ENCODE results near the gene NUDT14.

NUDT14 gene

DNA sequence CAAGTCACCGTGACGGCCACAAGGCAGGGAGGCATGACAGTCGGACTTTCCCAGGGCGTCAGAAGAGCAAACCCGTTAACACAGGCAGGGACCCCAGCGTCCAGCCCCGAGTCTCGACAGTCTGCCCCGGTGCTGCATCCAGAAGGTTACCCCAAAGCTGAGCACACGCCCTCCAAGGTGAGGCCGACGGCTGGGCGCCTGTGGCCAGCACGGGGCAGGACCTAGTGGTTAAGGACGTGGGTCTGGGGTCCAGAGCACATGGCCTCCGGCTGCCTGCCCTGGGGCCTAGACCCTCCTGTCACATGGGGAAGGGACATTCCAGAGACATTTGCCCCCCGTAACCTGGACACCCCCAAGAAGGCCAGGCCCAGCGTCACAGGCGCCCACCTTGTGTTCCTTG, 37.5 kb upstream of the NUDT14 start:
- TF ChIP-seq GATA2 (IDR thresholded peaks at IDR 0.05; ENCODE audit: low read depth, low read length): no peak
- no peak for TF ChIP-seq GATA3 (IDR thresholded peaks at IDR 0.05; ENCODE audit: low read depth, low read length)

DNA sequence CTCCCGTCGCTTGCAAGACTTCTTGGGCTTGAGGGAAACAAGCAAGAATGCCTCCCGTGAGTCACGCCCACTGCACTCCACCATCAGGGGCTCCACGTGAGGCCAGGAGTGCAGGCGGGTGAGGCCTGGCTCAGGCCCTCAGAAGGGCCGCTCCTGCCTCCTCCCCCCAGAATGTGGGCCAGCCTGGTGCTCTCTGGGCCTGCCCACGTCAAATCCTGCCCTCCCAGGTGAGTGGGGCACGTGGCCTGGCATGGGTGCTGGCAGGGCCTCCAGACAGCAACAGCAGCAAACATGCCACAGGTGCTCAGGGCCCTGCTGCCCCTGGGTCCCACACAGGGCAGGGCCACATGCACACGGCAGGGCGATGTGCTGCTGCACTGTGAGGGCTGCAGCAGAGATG, 36.7 kb upstream of the NUDT14 start:
- TF ChIP-seq GATA3 (IDR thresholded peaks at IDR 0.05; ENCODE audit: low read depth, low read length) (no peak), GATA2 (IDR thresholded peaks at IDR 0.05; ENCODE audit: low read depth, low read length) (no peak)

DNA sequence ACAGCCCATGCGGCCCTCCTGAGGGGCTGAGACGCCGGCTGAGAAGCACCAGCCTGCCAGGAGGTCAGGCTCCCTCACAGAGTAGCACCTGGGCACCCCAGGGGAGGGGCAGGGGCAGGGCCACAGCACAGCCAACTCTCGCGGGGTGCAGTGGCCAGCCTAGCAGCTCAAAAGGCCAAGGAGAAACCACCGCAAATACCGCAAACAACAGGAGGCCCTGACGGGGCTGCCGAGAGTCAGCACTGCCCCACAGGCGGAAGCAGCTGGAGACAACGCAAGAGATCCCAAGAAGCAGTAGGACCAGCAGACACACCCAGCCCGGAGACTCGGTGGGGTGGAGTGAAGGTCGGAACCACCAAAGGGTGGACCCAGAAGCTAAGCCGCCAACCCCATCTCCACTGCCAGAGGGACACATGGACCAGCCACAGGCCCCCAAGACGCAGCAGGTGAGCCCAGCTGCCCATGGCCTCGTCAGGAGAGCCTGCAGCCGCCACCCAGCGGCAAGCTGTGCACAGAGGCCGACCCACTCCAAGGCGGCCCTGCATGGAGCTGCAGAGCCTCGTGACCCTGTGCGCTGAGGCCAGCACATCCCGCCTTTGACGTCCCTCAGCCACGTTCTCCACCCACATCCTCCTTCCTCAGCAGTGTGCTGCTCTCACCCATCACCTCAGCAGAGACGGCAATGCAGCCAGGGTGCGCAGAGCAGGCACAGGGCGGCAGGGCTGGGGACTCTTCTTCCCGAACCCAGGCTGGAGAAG, 35.6 kb upstream of the NUDT14 start:
- TF ChIP-seq GATA2 (IDR thresholded peaks at IDR 0.05; ENCODE audit: low read depth, low read length) (no peak), GATA3 (IDR thresholded peaks at IDR 0.05; ENCODE audit: low read depth, low read length) (no peak)

DNA sequence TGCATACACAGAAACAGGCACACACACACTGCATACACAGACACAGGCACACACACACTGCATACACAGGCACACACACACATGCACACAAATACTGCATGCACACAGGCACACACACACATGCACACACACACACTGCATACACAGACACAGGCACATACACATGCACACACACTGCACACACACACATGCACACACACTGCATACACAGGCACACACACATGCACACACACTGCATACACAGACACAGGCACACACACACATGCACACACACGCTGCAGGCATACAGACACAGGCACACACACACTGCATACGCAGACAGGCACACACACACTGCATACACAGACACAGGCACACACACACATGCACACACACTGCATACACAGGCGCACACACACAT, 34.5 kb upstream of the NUDT14 start:
- TF ChIP-seq GATA2 (IDR thresholded peaks at IDR 0.05; ENCODE audit: low read depth, low read length): no peak
- no peak for TF ChIP-seq GATA3 (IDR thresholded peaks at IDR 0.05; ENCODE audit: low read depth, low read length)

DNA sequence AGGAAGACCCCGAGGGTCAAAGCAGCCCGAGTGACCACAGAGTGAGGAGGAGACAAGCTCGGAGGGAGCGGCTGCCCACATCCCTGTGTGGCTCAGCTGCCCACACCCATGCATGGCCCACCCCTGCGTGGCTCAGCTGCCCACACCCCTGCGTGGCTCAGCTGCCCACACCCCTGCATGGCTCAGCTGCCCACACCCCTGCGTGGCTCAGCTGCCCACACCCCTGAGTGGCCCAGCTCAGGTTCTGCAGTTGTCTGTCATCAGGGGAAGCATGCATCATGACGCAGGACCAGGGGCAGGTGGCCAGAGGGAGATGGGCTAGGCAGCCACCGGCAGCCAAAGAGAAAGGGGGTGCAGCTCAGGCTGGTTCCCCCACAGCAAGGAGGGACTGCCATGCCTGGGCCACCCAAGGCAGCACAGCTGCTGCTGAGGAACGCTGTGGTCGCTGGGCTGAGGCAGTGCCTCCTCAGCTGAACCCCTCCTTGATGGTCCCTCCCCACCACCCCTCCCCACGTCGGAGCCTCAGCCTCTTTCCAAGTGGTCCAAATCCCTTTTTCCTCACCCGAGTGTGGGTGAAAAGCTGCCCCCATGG, 33.3 kb upstream of the NUDT14 start:
- TF ChIP-seq GATA3 (IDR thresholded peaks at IDR 0.05; ENCODE audit: low read depth, low read length) (no peak), GATA2 (IDR thresholded peaks at IDR 0.05; ENCODE audit: low read depth, low read length) (no peak)

DNA sequence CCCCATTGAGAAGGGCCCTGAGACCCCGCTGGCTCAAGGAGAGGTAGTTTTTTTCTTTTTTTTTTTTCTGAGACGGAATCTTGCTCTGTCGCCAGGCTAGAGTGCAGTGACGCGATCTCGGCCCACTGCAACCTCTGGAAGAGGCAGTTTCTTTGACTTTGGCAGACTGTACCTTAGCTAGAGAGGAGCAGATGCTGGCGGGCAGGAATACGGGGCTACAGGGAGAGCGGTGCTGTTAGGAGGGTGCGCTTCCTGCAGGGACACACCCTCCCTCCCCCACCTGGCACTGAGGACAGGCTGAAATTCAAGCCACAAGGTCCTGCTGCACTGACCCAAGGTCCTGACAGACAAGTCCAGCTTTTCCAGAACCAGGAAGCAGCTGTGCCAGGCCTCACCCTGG, 32.2 kb upstream of the NUDT14 start:
- TF ChIP-seq GATA2 (IDR thresholded peaks at IDR 0.05; ENCODE audit: low read depth, low read length) (no peak), GATA3 (IDR thresholded peaks at IDR 0.05; ENCODE audit: low read depth, low read length) (no peak)

DNA sequence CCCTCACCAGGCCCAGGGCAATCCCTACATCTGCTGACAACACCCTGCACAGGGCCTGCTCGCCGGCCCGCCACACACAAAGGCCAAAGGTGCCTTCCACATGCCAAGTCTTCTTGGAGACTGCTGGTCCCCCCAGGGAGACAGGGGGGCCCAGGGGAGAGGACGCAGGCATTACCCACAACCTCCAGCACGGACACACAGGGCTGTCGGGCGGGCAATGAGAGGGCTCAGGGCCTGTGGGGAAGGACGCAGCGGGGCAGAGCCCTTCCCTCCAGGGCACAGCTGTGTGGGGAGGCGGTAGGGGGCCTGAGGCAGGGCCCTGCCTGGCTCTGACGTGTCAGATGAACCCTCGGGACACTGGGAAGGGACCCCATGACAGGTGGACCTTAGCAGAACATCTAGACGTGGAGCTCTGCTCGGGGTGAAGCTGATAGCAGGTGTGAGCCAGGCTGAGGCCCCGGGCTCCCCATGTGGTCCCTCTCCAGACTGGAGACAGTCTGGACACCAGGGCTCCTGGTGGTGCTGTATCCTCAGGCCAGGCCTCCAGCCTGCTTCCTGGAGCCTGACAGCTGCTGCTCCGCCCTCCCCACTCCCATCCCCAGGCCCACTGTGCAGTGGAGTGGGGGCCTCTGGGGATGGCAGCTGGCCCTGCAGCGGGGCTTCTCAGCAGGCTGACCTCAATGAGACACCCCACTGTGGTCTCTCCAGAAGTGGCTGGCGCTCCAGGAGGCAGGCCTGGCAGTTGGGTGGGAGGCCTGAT, 31.6 kb upstream of the NUDT14 start:
- TF ChIP-seq GATA3 (IDR thresholded peaks at IDR 0.05; ENCODE audit: low read depth, low read length) (no peak), GATA2 (IDR thresholded peaks at IDR 0.05; ENCODE audit: low read depth, low read length) (no peak)

DNA sequence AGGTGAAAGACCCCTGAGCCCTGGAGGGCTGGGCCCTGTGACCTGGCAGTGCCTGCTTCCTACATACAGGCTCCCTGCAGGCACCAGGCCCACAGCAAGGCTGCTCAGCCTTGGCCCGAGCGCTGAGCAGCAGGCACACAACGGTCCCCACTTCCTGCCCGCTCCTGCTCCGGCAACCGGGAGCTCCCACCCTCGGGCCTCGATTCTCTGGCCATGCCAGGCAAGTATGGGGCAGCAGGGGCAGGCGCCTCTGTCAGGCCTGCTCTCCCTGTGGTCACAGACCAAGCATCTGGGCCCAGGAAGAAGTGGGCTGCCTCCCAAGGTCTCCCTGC, 30.6 kb upstream of the NUDT14 start:
- no peak for TF ChIP-seq GATA3 (IDR thresholded peaks at IDR 0.05; ENCODE audit: low read depth, low read length)
- no peak for TF ChIP-seq GATA2 (IDR thresholded peaks at IDR 0.05; ENCODE audit: low read depth, low read length)

DNA sequence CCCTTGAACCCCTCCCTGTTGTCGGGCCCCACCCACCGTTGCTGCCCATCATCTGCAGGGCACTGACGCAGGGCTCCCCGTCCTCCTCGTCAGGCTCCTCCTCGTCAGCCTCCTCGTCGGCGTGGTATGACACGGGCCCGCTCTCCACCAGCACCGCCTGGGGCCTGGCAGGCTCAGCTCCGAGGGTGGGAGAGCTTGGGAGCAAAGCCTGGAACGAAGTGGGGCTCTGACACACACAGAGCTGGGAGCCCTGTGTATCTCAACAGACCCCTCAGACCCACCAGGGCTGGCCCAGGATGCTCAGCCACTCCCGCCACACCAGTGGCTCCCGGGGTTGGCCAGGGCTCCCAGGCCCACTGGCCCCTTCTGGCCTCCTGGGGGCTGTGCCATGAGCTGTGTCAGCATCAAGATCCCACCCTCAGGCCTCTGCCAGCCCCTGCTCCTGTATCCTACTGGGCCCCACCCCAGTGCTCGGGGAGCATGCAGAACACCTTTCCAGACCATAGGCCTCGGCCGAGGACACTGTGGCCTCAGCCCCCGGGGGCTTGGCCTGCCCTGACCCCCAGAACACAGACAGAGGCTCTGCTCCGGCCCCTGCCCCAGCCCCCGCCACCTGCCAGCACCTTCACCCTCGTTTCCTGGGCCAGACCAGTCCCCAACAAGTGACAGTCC, 30.1 kb upstream of the NUDT14 start:
- TF ChIP-seq GATA2 (IDR thresholded peaks at IDR 0.05; ENCODE audit: low read depth, low read length): no peak
- TF ChIP-seq GATA3 (IDR thresholded peaks at IDR 0.05; ENCODE audit: low read depth, low read length): no peak

DNA sequence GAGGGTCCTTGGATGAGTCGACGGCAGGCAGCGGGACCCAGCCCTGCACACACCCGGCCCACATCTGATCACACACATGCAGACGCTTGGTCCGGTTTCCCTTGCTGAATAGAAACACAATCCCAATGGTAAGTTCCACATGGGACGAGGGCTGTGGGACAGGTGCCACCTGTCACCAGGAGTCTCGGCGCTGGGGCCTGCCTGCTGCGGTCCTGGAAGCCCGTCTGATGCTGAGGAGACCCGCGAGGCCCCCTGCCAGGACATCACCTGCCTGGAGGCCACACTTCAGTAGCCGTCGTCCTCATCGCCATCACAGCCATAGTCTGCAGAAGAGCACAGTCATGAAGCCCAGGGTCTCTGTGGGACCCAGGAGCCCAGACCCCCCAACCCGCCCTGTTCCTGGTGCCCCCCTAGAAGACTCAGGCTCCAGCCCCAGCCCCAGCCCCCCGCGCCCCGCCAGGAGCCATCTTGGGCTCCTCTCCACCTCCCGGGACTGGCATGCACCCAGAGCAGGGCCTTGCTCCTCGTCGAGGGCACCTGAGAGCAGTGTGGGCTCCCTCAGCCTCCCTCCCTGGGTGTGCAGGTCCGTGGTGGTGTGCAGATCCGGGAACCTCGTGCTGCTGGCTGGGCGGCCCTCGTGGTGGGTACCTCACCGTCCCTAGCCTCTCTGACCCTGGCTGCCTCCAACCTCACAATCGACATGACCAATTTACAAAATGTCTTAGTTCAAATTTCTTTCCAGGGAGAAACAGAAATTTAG, 29.3 kb upstream of the NUDT14 start:
- TF ChIP-seq GATA2 (IDR thresholded peaks at IDR 0.05; ENCODE audit: low read depth, low read length) (no peak), GATA3 (IDR thresholded peaks at IDR 0.05; ENCODE audit: low read depth, low read length) (no peak)

DNA sequence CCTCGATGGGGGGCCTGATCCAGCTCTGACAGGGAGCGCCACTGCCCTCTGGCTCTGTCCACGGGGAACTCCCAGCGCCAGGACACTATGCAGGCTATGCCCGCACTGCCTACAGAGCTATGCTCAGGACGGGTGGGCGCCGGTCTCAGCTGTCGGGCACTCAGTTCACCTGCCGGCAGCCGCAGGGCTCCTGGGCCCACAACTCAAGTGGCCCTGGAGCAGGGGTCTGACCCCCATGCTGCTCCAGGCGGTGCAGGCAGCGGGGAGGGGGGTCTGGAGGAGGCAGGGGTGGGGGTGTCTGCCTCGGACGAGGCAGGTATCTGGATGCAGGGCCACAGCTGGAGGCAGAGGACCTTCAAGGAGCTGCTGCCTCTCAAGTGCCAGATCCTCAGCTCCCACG, 28.5 kb upstream of the NUDT14 start:
- TF ChIP-seq GATA2 (IDR thresholded peaks at IDR 0.05; ENCODE audit: low read depth, low read length): no peak
- no peak for TF ChIP-seq GATA3 (IDR thresholded peaks at IDR 0.05; ENCODE audit: low read depth, low read length)

DNA sequence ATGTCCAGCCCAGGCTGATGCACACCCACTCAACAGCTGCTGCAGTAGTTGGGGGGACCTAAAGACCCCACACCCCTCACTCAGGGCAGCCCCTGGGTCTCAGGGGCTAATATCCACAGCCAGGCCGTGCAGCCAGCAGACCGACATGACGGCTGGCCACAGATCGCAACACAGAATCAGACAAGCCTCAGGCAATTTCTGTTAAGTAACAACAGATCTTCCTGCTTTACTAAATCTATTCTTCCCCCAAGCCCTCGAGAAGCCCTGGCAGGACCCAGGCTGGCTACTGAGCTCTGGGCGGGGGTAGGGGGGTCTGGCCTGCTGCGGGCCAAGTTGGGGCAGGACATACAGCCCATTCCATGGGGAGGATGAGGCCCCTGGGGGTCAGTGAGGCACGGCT, 28.0 kb upstream of the NUDT14 start:
- no peak for TF ChIP-seq GATA2 (IDR thresholded peaks at IDR 0.05; ENCODE audit: low read depth, low read length)
- TF ChIP-seq GATA3 (IDR thresholded peaks at IDR 0.05; ENCODE audit: low read depth, low read length): no peak

DNA sequence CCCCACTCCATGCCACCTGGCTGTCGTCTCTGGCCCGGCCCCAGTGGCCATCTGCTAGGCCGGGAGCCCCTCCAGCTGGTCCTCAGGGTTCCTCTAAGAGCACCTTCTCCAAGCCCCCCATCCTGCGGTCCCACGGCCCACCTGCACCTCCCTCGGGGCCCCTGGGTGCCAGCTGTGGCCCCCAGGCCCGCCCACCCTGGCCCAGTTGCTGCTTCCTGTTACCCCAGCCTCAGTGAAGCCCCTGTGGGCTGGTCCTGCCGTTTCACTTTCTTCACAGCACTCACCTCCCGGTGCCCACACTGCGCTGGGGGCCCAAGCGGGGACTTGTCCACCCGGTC, 27.6 kb upstream of the NUDT14 start:
- TF ChIP-seq GATA2 (IDR thresholded peaks at IDR 0.05; ENCODE audit: low read depth, low read length): no peak
- TF ChIP-seq GATA3 (IDR thresholded peaks at IDR 0.05; ENCODE audit: low read depth, low read length): no peak

Measured in SH-SY5Y (cell line).